ENCODE results near the gene BCDIN3D. TPM values are rescaled to one million over a fixed set of nuclear protein-coding genes. Genes with fewer than 3 reads are reported as not detected.

BCDIN3D gene
- total RNA-seq, 1 donor from 2014 or later = 4.2 TPM

DNA sequence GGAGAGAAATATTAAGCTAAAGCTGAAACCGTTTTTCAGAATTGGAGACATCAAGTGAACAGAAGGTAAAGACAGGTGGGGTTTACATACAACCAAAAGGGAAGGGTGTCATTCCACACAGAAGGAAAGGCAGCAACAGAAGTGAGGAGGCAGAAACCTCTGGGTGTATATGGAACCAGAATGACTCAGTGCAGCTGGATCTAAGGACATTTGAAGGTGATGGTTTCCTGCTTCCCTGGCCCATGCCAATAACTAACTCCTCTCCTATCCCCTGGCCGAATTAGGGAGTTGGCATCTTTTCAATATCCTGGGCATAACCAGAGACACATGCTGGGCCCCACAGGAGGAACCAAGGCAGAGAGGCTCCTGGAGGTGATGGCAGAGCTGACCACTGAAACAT, 23.1 kb downstream of the BCDIN3D start:
- no peak for DNase-seq (ENCODE audit: low spot score)
- Mint-ChIP-seq H3K4me3 (ENCODE audit: low read depth) (no peak overlapping the region), H3K9me3 (no peaks in the 10 kb centered on the region), H3K27ac (peak overlapping the region; percentile 4), H3K4me1 (ENCODE audit: low read depth) (peaks cover 7% of the 10 kb centered on the region), H3K27me3 (ENCODE audit: low read depth) (no peaks in the 10 kb centered on the region), H3K36me3 (ENCODE audit: low read depth) (no peaks in the 10 kb centered on the region)
- intact Hi-C loops (cut with micrococcal nuclease) = no loop called here

DNA sequence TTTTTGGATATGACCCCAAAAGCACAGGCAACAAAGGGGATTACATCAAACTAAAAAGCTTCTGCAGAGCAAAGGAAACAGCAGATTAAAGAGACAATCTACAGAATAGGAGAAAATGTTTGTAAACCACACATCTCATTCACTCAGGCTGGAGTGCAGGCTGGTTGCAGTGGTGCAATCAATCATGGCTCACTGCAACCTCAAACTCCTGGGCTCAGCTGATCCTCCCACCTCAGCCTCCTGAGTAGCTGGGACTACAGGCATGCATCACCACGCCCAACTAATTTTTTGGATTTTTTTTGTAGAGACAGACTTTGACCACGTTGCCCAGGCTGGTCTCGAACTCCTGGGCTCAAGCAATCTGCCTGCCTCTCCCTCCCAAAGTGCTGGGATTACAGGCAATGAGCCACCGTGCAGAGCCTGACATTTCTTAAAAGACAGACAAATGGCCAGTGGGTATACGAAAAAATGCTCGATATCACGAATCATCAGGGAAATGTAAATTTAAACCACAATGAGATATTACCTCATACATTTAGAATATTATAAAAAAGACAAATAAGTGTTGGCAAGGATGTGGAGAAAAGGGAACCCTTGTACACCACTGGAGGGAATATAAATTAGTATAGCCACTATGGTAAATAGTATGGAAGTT, 24.5 kb downstream of the BCDIN3D start:
- no peak overlapping the region for H3K27ac Mint-ChIP-seq
- no peaks in the 10 kb centered on the region for H3K27me3 Mint-ChIP-seq (ENCODE audit: low read depth)
- H3K9me3 Mint-ChIP-seq = no peaks in the 10 kb centered on the region
- no peak overlapping the region for H3K4me3 Mint-ChIP-seq (ENCODE audit: low read depth)
- peaks cover 7% of the 10 kb centered on the region for H3K4me1 Mint-ChIP-seq (ENCODE audit: low read depth)
- DNase-seq (ENCODE audit: low spot score) = no peak
- intact Hi-C loops (cut with micrococcal nuclease) = no loop called here
- no peaks in the 10 kb centered on the region for H3K36me3 Mint-ChIP-seq (ENCODE audit: low read depth)

DNA sequence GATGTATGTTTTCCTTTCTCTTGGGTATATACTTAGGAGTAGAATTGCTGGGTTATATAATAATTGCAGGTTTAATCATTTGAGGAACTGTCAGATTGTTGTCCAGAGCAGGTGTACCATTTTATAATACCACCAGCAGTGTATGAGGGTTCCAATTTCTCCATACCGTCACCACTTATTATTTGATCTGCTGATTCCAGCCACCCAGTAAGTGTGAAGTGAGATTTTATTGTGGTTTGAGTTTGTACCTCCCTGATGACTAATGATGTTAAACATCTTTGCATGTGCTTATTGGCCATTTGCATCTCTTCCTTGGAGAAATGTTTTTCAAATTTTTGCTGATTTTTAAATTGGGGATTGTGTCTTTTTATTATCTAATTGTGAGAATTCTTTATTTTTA, 29.8 kb downstream of the BCDIN3D start:
- no peaks in the 10 kb centered on the region for H3K36me3 Mint-ChIP-seq (ENCODE audit: low read depth)
- no peak overlapping the region for H3K4me3 Mint-ChIP-seq (ENCODE audit: low read depth)
- intact Hi-C loops (cut with micrococcal nuclease) = no loop called here
- no peaks in the 10 kb centered on the region for H3K27me3 Mint-ChIP-seq (ENCODE audit: low read depth)
- H3K4me1 Mint-ChIP-seq (ENCODE audit: low read depth) = peaks cover 3% of the 10 kb centered on the region
- H3K27ac Mint-ChIP-seq = no peak overlapping the region
- H3K9me3 Mint-ChIP-seq = no peaks in the 10 kb centered on the region
- DNase-seq (ENCODE audit: low spot score) = no peak

DNA sequence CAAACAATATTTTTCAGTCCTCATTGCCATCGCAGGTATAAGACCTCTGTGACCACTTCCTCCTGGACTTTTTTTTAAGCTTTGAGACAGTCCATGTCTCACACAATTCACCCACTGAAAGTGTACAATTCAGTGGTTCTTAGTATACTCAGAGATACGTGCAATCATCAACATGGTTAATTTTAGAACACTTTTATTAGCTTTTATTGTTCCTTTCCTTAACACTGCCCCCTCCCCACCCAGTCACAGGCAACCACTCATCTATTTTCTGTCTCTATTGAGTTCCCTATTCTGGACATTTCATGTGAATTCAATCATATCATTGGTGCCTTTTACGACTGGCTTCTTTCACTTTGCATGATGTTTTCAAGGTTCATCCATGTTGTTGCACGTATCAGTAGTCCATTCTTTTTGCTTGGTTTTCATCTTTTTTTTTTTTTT, 30.9 kb downstream of the BCDIN3D start:
- Mint-ChIP-seq H3K27me3 (ENCODE audit: low read depth) (no peaks in the 10 kb centered on the region), H3K4me1 (ENCODE audit: low read depth) (peaks cover 3% of the 10 kb centered on the region), H3K9me3 (no peaks in the 10 kb centered on the region), H3K27ac (no peak overlapping the region), H3K36me3 (ENCODE audit: low read depth) (no peaks in the 10 kb centered on the region), H3K4me3 (ENCODE audit: low read depth) (no peak overlapping the region)
- intact Hi-C loops (cut with micrococcal nuclease) = no loop called here
- DNase-seq (ENCODE audit: low spot score) = no peak

DNA sequence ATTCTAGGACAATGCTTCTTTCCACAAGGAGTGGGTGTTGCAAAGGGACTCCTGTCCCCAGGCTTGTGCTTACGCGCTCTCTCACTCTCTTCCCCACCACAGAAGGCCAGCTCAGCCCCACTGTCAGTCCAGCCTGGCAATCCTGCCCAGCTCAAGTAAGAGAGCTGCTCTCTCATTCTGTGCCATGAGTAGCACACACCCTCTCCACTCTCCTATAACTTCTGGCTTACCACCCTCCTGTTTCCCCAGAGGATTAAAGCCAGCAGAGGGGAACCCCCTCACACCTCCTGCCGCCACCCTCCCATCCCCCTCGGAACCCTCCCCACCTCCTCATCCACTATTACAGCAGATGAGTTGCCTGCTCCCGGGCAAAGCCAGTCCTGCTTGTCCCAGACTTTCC, 31.8 kb downstream of the BCDIN3D start:
- intact Hi-C loops (cut with micrococcal nuclease) = no loop called here
- DNase-seq (ENCODE audit: low spot score) = no peak
- H3K4me3 Mint-ChIP-seq (ENCODE audit: low read depth) = no peak overlapping the region
- no peak overlapping the region for H3K27ac Mint-ChIP-seq
- no peaks in the 10 kb centered on the region for H3K27me3 Mint-ChIP-seq (ENCODE audit: low read depth)
- H3K36me3 Mint-ChIP-seq (ENCODE audit: low read depth) = no peaks in the 10 kb centered on the region
- H3K9me3 Mint-ChIP-seq = no peaks in the 10 kb centered on the region
- H3K4me1 Mint-ChIP-seq (ENCODE audit: low read depth) = peaks cover 3% of the 10 kb centered on the region

DNA sequence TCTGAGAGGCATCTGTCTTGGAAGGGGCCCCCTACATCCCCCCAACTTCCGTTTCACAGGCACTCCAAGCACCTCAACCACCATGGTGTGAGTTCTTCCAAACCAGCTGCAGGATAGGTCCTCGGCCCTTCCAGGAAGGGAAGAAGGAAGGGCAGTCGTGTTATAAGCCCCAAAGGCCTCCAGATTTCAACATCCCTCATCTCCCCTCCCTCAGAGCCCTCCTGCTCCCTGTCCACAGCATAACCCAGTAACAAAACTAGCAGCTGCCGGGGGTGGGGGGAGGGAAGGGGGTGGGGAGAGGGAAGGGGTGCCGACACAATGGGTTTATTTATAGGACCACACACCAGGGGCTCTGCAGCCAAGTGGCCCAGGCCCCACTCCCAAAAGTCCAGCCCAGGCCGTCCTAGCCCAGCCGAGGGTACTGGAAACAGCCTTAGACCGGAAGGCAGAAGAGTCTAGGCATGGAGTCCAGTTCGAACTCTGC, 33.0 kb downstream of the BCDIN3D start:
- intact Hi-C loops (cut with micrococcal nuclease) = no loop called here
- no peak for DNase-seq (ENCODE audit: low spot score)
- H3K27ac Mint-ChIP-seq = no peak overlapping the region
- H3K4me1 Mint-ChIP-seq (ENCODE audit: low read depth) = peaks cover 3% of the 10 kb centered on the region
- H3K27me3 Mint-ChIP-seq (ENCODE audit: low read depth) = no peaks in the 10 kb centered on the region
- no peaks in the 10 kb centered on the region for H3K36me3 Mint-ChIP-seq (ENCODE audit: low read depth)
- no peak overlapping the region for H3K4me3 Mint-ChIP-seq (ENCODE audit: low read depth)
- no peaks in the 10 kb centered on the region for H3K9me3 Mint-ChIP-seq

DNA sequence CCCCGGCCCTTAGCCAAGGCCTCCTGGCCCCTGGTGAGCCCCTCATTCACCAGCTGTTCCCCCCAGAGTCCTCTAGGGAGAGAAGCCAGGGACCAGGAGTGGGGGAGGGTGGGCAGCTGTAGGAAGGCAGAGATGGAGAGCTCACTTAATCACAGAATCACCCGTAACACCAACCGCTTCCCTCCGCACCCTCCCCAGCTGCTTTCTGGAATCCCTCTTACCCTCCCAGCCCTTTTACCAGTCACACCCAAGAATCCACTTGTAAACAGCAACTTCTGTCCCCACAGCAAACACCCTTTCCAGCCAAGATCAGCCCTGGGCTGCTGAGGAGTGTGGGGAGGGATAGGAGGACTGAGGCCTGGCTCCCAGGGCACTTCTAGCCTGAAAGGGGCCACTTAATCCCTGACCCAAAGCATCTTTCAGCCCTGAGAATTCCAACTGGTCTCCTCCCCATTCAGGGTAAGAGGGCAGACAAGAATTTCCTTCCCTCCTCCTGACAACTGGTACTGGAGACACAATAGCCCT, 33.5 kb downstream of the BCDIN3D start:
- Mint-ChIP-seq H3K36me3 (ENCODE audit: low read depth) (no peaks in the 10 kb centered on the region), H3K9me3 (no peaks in the 10 kb centered on the region), H3K27me3 (ENCODE audit: low read depth) (no peaks in the 10 kb centered on the region), H3K27ac (no peak overlapping the region), H3K4me3 (ENCODE audit: low read depth) (no peak overlapping the region), H3K4me1 (ENCODE audit: low read depth) (peaks cover 3% of the 10 kb centered on the region)
- no peak for DNase-seq (ENCODE audit: low spot score)
- intact Hi-C loops (cut with micrococcal nuclease) = no loop called here

DNA sequence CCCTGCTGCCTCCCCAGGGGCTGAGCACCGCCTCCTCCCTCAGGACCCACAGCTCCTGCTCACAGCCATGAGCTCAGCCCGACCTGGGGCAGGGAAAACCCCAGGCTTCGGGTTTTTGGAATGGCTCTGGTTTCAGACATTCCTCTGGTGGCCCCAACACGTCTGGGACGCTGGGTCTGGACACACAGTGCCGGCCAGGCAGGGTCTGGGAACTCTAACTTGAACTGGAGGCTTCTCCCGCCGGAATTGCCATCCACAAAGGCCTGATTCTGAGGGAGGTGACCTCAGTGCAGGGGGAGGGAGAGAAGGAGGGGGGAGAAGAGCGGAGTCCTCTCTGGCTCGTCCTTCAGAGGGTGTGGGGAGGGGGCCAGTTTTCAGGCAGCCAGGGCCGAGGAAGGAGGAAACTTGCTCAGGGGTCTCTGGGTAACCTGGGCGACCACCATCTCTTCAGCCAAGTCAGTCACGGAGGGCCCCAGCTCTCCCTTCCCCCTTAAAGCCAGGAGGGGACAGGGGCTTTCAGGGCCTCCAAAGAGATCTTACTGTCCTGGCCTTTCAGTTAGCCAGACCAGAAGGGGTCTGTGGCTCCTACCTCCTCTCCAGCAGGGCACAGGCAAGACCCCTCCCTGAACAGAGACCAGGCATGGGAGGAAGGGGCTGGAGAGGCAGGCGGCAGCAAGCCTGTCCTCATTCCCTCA, 34.1 kb downstream of the BCDIN3D start:
- H3K9me3 Mint-ChIP-seq = no peaks in the 10 kb centered on the region
- intact Hi-C loops (cut with micrococcal nuclease) = no loop called here
- no peak overlapping the region for H3K27ac Mint-ChIP-seq
- DNase-seq (ENCODE audit: low spot score) = no peak
- H3K4me3 Mint-ChIP-seq (ENCODE audit: low read depth) = no peak overlapping the region
- peaks cover 3% of the 10 kb centered on the region for H3K4me1 Mint-ChIP-seq (ENCODE audit: low read depth)
- no peaks in the 10 kb centered on the region for H3K36me3 Mint-ChIP-seq (ENCODE audit: low read depth)
- H3K27me3 Mint-ChIP-seq (ENCODE audit: low read depth) = no peaks in the 10 kb centered on the region

DNA sequence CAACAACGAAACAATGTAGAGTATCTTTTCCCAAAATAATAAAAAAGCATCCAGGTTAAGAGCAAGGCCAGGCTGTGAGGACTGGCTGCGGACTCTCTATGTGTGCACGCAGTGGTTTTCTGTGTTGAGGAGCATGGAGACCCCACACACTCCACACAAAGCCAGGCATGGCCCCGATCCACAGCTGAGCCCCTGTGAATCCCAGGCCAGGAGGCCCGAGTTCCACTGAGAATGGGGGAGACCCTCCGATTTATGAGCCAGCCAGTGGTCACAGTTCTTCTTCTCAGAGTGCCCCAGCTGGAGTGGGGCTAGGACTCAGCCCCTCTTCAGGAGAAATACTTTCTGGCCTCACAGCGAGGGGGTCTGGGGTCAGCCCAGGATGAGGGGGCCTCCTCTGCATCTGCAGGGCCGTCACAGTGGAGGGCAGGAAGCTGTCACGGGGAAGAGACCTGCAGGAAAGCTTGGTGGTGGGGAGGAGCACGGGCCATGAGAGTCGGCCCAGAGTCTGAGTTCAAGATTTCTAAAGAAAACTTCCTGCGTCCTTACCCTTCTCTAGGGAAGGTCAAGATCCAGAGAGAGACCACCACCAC, 34.8 kb downstream of the BCDIN3D start:
- peaks cover 3% of the 10 kb centered on the region for H3K4me1 Mint-ChIP-seq (ENCODE audit: low read depth)
- H3K36me3 Mint-ChIP-seq (ENCODE audit: low read depth) = no peaks in the 10 kb centered on the region
- DNase-seq (ENCODE audit: low spot score) = no peak
- no peaks in the 10 kb centered on the region for H3K9me3 Mint-ChIP-seq
- intact Hi-C loops (cut with micrococcal nuclease) = no loop called here
- H3K27ac Mint-ChIP-seq = no peak overlapping the region
- H3K27me3 Mint-ChIP-seq (ENCODE audit: low read depth) = no peaks in the 10 kb centered on the region
- no peak overlapping the region for H3K4me3 Mint-ChIP-seq (ENCODE audit: low read depth)

DNA sequence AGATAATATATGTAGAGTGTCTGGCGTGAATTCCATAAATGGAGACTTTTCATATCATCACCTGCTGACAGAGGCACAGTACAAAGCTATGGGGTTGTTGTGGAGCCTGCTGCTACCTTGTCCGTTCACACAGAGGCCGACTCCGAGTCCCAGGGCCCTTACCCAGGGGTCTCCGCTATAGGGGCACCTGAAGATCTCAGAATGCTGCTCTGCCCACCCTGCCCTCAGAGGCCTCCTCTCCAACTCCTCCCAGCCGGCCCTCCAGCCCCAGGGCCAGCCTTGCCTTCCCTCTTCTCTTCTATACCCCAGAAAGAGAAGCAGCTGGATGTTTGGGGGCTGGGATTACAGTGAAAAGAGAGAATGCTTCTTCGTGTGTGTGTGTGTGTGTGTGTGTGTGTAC, 36.0 kb downstream of the BCDIN3D start:
- Mint-ChIP-seq H3K27me3 (ENCODE audit: low read depth) (no peaks in the 10 kb centered on the region), H3K4me3 (ENCODE audit: low read depth) (no peak overlapping the region), H3K4me1 (ENCODE audit: low read depth) (peaks cover 1% of the 10 kb centered on the region), H3K36me3 (ENCODE audit: low read depth) (no peaks in the 10 kb centered on the region), H3K27ac (no peak overlapping the region), H3K9me3 (no peaks in the 10 kb centered on the region)
- intact Hi-C loops (cut with micrococcal nuclease) = no loop called here
- no peak for DNase-seq (ENCODE audit: low spot score)

DNA sequence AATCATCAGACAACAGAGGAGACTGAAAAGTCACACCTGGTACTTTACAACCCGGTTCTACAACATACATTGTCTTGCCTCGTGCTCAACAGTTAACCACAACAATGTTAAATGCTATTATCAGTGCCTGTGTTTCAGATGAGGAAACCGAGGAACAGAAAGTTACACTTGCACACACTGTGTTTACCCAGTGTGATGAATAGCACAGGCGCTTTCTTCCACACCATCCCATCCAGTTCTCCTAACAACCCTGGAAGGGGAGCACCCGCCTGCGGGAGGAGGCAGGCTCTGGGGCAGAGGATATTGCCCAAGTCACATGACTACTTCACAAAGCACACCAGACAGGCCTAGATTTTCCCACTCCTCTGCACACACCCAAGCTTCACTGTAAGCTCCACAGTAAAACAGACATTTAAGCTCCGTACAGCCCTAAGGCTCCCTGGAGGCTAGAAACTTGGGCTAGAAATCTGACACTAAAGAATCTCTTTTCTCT, 36.5 kb downstream of the BCDIN3D start:
- intact Hi-C loops (cut with micrococcal nuclease) = no loop called here
- Mint-ChIP-seq H3K27me3 (ENCODE audit: low read depth) (no peaks in the 10 kb centered on the region), H3K4me3 (ENCODE audit: low read depth) (no peak overlapping the region), H3K36me3 (ENCODE audit: low read depth) (no peaks in the 10 kb centered on the region), H3K4me1 (ENCODE audit: low read depth) (no peaks in the 10 kb centered on the region), H3K9me3 (no peaks in the 10 kb centered on the region), H3K27ac (no peak overlapping the region)
- no peak for DNase-seq (ENCODE audit: low spot score)

DNA sequence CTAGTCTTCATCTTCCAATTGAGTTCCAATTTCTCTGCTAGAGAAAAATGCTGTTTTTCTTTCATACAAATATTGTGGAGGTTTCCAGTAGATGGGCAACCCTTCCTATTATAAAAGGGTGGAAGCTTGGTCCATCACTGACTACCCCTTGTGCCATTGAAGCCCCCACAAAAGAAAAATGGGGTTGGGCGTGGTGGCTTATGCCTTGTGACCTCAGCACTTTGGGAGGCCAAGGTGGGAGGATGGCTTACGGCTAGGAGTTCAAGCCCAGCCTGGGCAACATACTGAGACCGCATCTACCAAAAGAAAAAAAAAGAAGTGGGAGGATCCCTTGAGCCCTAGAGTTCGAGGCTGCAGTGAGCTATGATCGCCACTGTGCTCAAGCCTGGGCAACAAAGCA, 37.5 kb downstream of the BCDIN3D start:
- no peaks in the 10 kb centered on the region for H3K36me3 Mint-ChIP-seq (ENCODE audit: low read depth)
- no peak overlapping the region for H3K4me3 Mint-ChIP-seq (ENCODE audit: low read depth)
- no peaks in the 10 kb centered on the region for H3K9me3 Mint-ChIP-seq
- no peak overlapping the region for H3K27ac Mint-ChIP-seq
- H3K4me1 Mint-ChIP-seq (ENCODE audit: low read depth) = no peaks in the 10 kb centered on the region
- intact Hi-C loops (cut with micrococcal nuclease) = no loop called here
- H3K27me3 Mint-ChIP-seq (ENCODE audit: low read depth) = no peaks in the 10 kb centered on the region
- DNase-seq (ENCODE audit: low spot score) = no peak

DNA sequence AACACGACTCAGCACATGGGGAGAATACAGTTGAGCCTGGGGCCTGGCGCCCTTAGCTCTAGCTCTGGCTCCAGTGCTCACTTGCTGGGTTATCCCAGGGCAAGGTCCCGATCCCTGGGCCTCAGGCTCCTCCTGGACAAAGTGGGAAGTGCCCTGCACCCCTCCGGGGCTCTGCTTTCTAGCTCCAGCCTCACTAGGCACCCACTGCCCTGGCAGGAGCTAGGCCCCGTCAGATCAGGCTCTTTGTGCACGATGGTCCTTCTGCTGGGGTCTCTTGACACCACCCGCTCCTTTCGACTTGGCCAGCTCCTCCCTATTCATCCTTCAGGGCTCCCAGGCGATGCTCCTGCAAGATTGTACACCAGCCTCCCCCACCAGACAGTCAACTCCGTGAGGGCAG, 38.1 kb downstream of the BCDIN3D start:
- Mint-ChIP-seq H3K36me3 (ENCODE audit: low read depth) (no peaks in the 10 kb centered on the region), H3K4me3 (ENCODE audit: low read depth) (no peak overlapping the region), H3K9me3 (no peaks in the 10 kb centered on the region), H3K27ac (no peak overlapping the region), H3K4me1 (ENCODE audit: low read depth) (no peaks in the 10 kb centered on the region), H3K27me3 (ENCODE audit: low read depth) (no peaks in the 10 kb centered on the region)
- intact Hi-C loops (cut with micrococcal nuclease) = no loop called here
- no peak for DNase-seq (ENCODE audit: low spot score)
